DMS114 treated with DMSO at 0.1 percent for 48 hours (cell line): ENCODE measurements around the gene MYO18A.
"Not testable (repeated sequence)": the region's sequence is repeated elsewhere in the genome, so short reads cannot be mapped to it uniquely, and the experiment has no call there.

Experiments used
- DNase-seq: peaks from one replicate; lab custom pipeline; 2025; ENCODE audit not compliant: unreplicated experiment; lab: John Stamatoyannopoulos, UW

MYO18A gene

DNA sequence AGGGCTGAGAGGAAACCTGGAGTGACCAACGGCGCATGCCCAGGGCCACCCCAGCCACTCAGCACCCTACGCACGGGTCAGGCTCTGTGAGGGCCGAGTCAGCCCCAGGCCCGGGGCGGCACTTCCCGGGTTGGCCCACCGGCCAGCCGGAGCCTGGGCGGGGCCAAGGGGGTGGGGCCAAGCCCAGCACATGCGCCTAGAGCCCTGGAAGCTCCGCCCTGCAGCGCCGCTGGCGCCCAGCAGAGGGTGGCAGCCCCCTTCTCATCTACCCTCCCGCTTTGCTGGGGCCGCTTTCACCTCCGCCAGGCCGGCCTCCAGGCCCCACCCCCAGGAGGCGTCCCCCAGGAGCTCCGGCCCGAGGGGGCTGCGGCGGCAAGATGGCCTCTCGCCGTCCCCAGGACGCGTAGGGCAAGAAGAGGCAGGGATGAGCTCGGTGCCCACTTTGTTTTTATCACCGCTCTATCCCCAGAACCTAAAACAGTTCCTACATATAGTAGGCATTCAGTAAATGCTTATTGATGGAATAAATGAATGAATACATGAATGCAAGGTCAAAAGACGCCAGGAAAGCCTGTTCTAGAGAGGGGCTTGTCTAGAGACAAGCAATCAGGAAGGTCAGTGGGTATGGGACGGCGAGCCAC lies 31.3 kb downstream of the MYO18A start:
- DNase-seq, result peak; percentile 65

DNA sequence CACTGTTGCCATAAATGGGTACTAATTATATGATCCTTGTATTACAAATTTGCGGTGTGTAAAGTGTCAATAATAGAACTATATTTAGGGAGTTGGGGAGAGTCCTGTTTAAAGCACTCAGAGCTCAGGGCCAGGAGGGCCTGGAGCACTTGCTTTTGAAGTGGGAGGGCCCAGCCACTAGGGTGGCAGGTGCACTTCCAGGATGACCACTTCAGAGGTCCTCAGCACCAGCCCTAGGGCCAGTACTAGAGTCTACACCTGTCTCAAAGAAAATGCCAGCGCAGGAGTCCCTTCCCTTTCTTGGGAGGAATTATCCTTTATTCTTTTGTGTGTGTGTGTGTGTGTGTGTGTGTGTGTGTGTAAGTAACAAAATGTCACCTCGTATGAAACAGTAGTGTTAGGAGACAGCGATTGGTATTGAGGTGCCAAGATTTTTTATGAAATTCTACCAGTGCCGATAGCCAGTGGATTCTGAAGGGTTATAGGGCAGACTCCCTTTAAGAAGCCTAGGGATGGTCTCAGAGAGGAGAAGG lies 31.9 kb downstream of the MYO18A start:
- DNase-seq, result no peak

DNA sequence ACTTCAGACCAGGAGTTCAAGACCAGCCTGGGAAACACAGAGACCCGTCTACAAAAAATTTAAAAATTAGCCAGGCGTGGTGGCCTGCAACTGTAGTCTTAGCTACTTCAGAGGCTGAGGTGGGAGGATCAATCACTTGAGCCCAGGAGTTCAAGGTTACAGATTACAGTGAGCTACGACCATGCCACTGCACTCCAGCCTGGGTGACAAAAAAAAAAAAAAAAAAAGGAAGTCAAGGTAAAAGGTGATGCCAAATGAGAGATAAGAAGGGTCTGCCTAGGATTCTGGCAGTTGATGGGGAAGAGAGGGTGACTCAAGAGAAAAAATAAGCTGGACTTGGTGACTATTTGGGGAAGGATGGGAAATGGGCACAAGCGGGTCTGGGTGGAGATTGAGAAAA lies 32.5 kb downstream of the MYO18A start:
- no peak for DNase-seq

DNA sequence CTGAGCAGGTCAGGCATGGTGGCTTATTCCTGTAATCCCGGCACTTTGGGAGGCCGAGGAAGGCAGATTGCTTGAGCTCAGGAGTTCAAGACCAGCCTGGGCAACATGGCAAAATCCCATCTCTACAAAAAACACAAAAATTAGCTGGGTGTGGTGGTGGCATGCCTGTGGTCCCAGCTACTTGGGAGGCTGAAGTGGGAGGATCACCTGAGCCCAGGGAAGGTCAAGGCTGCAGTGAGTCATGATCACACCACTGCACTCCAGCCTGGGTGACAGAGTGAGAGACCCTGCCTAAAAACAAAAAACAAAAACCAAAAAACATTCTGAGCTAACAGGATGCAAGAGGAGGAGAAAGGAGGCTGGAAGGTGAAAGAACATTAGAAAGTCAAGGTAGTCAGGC lies 33.0 kb downstream of the MYO18A start:
- DNase-seq, result not testable (repeated sequence)

DNA sequence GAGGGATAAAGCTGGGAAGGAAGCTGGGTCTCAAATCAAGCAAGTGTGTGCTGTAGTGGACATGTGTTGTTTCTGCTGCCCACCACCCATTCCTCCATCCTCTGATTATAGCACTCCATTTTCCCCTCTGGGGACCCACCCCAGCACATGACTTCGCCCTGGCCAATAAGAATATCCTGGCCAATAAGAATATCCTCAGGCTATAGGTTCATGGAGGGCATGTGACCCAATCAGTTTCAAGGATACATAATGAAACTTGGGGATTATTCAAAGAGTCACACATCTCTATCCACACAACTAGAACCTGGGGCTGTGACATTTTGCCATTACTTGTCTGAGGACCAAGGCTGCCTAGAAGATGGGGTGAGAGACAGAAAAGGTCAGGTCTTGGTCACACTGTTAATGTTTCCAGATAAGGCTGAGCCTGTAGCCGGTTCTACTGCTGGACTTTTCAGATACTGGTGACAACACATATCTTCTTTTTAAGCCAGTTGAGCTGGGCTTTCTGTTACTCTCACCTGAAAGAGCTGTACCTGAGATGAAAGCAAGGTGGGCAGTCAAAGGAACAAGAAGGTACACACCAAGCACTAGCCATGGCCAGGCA lies 33.7 kb downstream of the MYO18A start:
- no peak for DNase-seq

DNA sequence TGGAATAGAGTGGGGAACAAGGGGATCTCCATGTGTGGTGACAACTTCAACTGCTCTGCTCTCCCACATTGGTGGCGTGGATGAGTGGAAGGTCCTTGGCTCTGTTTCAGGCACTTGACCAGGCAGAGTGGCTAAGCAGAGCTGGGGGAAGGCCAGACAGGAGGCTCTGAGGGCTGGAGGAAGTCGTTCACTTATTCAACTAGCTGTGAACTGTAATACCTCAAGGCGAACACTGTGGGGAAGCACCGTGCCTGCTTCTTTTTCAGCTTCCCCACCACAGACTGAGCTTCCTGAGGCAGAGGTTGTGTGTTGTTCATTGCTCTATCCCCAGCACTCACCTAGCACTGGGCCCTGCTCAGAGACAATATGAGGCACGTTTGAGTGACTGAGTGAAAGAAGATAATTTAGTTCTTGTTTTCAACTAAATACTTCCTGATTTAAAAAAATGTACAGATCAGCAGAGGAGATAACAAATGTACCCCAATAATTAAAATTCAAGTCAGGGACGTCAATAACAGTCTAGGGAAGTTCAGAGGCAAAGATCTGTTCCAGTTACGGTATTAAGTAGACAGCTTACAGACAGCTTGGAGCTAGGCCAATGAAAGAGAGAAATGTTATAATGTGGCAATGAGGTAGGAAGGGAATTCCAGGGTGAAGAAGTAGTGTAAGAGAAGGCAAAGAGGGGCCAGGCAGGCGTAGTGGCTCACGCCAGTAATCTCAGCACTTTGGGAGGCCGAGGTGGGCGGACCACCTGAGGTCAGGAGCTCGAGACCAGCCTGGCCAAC lies 34.7 kb downstream of the MYO18A start:
- DNase-seq, result peak; percentile 74

DNA sequence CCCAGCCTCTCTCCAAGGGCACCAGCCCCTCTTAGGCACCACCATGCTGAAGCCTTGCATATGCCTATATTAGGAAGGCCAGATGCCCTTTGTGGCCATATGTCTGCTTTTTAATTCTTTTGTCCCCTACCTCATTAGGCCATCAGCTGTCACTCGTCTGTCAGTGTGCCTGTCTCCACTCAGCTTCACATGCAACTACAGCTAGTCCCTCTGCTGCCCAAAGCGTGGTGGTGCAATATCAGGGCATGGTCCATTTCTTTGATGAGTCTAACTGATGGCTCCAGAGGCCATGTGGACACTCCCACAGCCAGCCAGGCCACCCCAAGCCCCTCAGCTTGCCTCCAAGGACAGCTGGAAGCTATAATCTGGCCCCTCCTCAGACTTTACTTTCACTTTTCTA lies 36.3 kb downstream of the MYO18A start:
- DNase-seq, result peak; percentile 5

DNA sequence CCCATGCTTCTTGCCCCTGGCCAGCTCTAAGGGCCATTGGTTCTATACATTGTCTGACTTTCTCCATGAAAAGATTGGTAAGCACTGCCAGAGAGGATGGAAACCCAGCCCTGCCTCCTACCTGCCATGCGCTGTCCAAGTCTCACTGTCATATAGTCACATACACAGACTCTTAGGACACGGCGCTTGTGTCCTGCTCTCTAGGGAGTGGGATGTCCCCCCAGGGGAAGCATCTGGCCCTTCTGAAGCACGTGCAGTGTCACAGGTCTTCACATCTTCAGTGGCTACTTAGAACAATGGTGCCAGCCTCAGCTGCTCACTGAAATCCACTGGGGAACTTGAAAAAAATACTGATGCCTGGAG lies 38.7 kb downstream of the MYO18A start:
- DNase-seq, result no peak

DNA sequence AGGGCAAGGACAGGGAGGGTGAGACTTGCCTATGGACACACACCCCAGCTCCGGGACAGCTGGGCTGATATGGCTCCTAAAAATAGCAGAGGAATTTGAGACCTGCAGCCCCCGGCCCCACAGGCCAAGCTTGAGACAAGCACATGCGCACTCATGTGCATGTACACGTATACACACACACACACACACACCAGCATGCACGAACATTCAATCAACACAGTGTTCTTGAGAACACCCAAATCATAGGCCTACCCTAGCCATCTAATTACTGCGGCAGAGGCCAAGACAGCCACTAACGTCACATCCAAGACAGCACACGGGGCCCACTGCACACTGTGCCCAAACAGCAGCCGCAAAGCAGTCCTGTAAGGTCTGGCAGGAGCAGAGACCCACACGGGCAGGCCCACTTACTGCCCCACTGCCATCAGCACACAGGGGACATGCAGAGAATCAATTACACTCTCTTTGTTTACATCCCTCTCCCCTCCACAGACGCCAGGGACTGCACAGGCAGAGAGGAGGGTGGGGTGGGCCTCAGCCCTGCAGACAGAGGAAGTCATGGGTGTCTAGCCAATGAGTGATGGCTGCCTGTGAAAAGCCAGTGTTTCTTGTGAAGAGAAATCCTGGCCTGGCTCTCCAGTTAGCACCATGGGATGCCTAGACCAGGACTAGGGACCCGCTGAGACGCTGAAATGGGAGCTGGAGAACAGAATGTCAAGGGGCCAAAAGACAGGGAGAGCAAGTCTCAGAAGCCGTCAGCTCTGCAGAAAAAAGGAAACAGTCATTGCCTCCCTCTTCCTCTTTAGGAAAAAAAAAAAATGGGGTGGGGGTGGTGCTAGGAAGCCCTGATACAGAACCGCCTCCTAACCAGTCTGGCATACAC lies 39.3 kb downstream of the MYO18A start:
- DNase-seq, result no peak

DNA sequence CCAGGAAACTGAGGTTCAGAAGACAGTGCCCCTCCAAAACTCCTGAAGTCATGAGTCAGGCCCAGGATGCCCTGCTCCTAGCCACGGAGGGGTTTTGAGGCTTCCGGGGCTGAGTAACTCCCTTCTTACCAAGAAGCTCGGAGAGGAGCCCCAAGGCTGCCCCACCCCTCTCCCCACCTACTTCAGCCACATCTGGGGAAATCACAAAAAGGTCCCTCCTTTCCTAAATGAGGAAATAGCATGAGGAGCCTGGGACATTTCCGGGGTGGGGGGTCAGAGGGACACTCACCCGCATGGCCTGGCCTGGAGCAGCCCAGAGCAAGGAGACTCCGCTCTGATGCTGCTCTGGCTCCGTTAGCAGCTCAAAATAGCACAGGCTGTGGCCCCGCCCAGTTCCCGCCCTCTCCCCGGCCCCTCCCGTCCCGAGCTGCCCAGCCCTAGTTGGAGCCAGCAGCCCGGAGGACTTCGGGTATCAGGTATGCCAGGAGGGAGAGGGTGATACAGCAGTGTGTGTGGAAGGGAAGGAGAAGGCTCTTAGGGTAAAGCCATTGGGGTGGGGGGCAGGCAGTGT lies 40.1 kb downstream of the MYO18A start:
- no peak for DNase-seq

DNA sequence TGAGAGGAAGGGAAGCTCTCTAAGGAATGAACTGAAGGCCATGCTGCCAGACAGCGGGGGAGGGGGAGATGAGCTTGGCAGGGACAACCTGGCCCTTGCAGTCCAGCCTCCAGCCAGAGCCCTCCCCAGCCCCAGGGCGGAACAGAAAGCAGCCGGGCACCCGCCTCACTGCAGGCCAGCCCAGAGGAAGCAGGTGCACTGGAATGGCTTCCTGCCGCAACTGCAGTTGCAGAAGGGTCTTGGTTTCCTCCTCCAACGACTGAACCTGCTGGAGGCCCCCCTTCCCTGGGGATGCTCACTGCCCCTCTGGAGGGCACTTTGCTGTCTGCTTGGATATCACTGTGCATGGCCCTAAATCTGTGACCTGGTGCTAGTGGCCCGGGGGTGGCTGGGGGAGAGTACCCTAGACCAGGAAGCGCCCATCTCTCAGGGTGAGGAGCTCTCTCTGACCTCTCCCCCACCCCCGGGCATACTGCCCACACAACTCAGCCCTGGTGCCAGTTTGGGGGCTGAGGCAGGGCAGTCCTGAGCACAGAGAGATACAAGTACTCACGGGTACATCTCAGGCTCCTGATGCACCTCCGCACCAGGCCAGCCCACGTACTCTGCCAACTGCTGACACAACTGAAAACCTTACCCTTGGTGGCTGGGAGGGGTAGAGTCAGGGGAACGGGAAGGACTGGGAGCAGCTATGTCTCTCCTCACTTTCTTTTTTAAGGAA lies 41.1 kb downstream of the MYO18A start:
- no peak for DNase-seq

DNA sequence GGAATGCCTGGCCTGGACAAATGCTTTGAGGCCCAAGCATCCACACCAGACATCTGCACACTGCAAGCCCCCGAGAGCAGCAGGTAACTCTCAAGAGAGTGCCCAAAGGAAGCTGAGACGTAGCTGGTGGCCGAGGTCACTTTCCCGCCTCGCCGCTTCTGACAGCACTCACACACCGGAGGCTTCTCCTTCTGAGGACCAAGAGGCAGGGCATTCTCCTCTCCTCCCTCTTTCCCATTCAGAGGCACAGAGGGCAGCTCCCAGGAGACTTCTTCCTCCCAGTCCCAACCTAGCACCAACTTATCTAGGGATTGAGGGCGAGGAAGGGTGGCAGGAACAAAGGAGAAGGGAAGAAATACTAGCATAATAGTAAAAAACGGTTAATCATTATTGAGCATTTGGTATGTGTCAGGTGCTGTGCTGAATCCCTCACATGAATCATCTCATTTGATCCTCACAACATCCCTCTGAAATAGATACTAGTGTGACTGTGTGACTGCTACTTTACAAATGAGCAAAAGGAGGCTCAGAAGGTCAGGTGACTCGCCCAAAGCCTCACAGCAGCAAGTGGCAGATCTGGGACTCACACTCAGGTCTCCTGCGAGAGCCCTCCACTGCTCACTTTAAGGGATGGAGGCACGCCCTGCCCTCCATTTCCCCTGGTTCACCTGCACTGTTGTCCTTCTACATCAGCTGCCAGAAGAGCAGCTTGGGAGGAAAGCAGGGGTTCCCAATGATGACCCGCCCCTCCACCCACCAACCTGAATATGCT lies 41.8 kb downstream of the MYO18A start:
- DNase-seq, result no peak

DNA sequence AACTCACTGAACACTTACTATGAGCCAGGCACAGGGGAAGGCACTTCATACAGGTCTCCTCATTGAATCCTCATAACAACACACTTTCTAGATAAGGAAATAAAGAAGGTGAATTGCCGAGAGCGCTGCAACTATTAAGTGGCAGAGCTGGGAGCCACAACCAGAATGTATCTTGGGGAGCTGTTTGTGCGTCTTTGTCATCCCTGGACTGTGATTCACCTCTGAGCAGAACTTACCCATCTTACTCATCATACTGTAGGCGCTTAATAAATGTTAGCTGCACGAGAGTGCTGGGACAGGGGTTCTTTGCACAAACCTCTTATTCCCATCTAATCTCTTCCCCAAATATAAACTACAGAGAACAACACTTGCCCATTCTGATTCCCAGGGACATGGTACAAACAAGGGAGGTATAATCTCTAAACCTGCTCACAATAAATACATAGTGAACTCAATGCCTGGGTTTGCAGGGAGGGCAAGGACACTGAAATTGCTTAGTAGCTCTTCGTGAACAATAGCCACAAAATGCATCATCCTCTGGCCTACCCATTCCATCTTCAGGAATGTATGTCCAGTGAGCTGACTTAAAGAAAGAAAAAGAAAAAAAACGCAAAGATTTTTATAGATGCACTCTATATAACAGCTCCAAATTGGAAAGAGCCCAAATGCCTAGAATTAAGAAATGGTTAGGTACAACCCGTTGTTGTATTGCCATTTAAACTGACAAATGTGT lies 43.0 kb downstream of the MYO18A start:
- no peak for DNase-seq

DNA sequence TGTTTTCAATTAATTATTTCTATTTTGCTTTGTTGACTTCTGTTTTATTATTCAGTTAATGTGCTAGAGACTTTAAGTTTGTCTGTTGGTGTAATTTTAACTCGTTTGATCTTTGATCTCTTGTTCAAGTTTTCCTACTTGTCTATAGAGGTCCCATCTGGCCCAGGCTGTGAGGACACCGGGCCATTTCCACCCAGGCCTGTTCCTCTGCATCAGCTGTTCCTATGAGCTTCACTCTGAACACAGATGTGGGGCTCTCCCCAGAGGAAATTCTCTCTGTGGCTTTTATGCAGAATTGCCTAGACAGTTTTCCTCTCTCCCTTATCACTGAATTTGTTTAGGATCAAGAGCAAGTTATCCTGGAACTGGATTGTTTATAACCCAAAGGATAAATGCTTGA lies 44.7 kb downstream of the MYO18A start:
- no peak for DNase-seq

DNA sequence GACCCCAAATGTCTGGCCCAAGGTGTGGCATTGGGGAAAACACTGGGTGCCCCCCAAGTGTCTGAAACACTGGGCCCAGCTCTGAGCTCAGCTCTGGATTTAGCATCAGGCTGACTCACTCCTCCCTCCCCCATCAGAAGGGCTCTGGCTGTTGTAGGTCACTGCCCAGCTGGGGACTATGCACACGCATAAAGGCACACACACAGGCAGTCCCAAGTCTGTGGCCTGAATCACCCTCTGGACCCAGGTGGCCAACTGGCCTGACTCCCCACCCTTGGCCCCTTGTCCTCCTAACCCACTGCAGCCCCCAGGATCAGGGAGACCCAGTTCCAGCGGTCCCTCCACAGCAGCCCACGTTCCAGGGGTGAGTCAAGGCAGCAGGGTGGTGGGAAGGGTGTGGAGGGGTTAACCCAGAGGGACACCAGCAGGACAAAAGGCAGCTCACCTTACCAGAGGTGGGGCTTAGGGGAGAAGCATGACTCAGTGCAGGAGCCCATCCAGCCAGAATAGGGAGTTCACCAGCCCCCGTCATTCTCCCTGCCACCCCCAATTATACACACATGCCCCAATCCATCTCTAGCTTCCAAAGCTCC lies 47.0 kb downstream of the MYO18A start:
- DNase-seq, result no peak

DNA sequence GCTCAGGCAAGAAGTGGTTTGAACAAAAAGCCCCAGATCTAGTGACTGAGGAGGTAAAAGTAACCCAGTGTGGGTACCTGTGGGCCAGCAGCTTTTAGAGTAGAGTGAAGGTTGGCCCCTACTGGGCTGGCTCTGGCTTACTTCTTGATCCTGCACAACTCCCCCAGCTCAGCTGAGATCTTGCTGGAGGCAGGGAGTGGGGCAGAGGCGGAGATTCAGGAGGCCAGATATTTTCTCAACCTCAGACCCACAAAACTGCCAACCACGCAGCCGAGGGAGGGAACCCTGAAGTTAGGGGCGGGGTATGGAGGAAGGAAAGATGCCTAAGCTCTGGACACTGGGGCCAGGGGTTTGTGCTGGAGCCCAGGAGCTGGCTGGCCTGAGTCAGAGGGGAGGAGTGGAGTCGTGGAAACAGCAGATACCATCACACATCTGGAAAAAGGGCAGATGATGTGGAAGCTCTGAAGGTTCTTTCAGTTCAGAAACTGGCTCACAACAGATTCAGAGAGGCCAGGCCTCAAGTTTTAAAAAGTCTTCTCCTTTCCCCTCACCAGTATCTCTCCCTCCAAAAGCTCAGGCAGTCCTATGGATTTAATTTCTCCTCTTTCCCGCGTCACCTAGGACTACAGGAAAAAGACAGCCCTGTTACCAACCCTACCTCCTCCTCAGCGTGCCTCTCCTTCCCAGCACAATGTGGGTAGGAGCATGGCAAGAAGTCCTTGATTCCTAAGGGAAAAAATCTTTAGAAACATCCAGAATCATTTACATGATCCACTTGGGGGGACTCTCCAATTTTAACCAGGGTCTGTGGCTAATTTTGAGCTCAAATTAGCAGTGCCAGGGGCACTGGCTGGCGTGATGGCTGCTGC lies 48.1 kb downstream of the MYO18A start:
- DNase-seq, result no peak

DNA sequence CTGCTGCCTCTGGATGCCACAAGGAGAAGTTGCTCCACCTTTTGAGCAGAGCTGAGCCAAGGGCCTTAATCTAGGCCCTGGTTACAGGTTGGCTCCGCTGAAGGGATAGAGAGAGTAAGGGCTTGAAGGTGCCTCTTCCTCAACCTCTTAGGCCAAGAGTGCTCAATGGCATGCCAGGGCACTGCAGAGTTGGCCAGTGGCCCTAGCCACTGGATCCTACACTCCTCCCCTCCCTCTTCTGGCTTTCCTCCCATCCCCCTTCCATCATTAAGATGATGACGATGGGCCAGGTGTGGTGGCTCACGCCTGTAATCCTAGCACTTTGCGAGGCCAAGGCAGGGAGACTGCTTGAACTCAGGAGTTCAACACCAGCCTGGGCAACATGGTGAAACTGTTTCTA lies 50.5 kb downstream of the MYO18A start:
- DNase-seq, result no peak
